ENCODE results near the gene HSP90AB1.

DNA sequence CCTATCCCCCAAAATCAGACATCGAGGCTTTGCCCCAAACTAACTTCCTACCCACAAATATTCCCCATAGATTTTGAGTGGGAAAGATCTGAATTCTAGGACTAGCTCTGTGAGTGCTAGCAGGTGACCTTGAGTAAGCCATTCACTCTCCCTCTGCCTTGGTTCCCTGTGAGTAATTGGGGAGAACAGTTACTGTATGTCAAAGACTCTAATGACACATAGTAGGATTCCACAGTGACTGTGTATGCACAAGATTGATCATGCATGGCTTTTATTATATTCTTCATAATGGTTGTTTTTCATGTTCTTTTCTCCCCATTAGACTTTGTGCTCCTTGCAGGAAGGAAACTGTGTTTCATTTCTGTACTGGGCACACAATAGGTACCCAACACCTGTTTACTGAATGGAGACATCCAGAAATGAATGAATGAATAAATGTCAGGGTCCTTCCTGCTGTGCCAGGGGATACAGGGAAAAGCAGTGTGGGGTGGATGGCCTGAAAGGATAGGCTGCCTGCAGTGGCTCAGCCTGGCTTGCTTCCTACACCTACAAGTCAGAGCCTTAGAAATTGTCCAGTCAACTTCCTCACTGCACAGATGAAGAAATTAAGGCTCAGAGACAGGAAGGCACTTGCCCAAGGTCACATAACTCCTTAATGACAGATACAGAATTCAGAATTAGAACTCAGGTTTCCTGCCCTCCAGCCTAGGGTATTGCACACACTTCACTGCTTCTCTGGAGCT, 22.4 kb downstream of the HSP90AB1 start:
- TF ChIP-seq, protein P1, sequence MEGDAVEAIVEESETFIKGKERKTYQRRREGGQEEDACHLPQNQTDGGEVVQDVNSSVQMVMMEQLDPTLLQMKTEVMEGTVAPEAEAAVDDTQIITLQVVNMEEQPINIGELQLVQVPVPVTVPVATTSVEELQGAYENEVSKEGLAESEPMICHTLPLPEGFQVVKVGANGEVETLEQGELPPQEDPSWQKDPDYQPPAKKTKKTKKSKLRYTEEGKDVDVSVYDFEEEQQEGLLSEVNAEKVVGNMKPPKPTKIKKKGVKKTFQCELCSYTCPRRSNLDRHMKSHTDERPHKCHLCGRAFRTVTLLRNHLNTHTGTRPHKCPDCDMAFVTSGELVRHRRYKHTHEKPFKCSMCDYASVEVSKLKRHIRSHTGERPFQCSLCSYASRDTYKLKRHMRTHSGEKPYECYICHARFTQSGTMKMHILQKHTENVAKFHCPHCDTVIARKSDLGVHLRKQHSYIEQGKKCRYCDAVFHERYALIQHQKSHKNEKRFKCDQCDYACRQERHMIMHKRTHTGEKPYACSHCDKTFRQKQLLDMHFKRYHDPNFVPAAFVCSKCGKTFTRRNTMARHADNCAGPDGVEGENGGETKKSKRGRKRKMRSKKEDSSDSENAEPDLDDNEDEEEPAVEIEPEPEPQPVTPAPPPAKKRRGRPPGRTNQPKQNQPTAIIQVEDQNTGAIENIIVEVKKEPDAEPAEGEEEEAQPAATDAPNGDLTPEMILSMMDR (IDR thresholded peaks at IDR 0.05), result no peak
- TF ChIP-seq POLR2A (IDR thresholded peaks at IDR 0.05), result no peak
